Esophagus muscularis mucosa (tissue), 4 donors: ENCODE results near the gene HADHB.

ENCODE experiments used
- EP300 ChIP-seq: sonication (generic); formaldehyde crosslinking; IDR thresholded peaks from one replicate; pipeline ENCODE4 v1.6.1; 2017; ENCODE audit warnings: antibody characterized with exemption
- POLR2A ChIP-seq: fragments of 450-650 bp; IDR thresholded peaks from one replicate; pipeline ENCODE4 v1.6.1; 2017; ENCODE audit warnings: antibody characterized with exemption, moderate library complexity, mild to moderate bottlenecking, low read depth
- TF ChIP-seq, protein P1 (sequence below), 3 experiments: fragments of 200-600 bp in 2 of 3; fragments of 450-650 bp in 1 of 3; sonication (generic) in 2 of 3; IDR thresholded peaks; one replicate each; pipeline ENCODE4 v1.5.1; 2017 to 2019; ENCODE audit warnings: antibody characterized with exemption in 3 of 3, mild to moderate bottlenecking in 2 of 3, moderate library complexity in 1 of 3

- TF ChIP-seq, protein P1, sequence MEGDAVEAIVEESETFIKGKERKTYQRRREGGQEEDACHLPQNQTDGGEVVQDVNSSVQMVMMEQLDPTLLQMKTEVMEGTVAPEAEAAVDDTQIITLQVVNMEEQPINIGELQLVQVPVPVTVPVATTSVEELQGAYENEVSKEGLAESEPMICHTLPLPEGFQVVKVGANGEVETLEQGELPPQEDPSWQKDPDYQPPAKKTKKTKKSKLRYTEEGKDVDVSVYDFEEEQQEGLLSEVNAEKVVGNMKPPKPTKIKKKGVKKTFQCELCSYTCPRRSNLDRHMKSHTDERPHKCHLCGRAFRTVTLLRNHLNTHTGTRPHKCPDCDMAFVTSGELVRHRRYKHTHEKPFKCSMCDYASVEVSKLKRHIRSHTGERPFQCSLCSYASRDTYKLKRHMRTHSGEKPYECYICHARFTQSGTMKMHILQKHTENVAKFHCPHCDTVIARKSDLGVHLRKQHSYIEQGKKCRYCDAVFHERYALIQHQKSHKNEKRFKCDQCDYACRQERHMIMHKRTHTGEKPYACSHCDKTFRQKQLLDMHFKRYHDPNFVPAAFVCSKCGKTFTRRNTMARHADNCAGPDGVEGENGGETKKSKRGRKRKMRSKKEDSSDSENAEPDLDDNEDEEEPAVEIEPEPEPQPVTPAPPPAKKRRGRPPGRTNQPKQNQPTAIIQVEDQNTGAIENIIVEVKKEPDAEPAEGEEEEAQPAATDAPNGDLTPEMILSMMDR (IDR thresholded peaks at IDR 0.05) = peak in 2 of 3 experiments; percentile 25 to 35
- no peak for TF ChIP-seq POLR2A
- TF ChIP-seq EP300 = no peak
These were observed 9.7 kb upstream of the HADHB start for GRCh38 chr2:26235089-26235488.
